HG02973 (cell line): ENCODE results near the gene SORT1.

Source experiments
- ATAC-seq: cut with Tn5 transposase; IDR thresholded peaks from one replicate; pipeline ENCODE4 v1.9.1; 2021; ENCODE audit warnings: moderate library complexity; ENCODE audit not compliant: unreplicated experiment

SORT1 gene

DNA sequence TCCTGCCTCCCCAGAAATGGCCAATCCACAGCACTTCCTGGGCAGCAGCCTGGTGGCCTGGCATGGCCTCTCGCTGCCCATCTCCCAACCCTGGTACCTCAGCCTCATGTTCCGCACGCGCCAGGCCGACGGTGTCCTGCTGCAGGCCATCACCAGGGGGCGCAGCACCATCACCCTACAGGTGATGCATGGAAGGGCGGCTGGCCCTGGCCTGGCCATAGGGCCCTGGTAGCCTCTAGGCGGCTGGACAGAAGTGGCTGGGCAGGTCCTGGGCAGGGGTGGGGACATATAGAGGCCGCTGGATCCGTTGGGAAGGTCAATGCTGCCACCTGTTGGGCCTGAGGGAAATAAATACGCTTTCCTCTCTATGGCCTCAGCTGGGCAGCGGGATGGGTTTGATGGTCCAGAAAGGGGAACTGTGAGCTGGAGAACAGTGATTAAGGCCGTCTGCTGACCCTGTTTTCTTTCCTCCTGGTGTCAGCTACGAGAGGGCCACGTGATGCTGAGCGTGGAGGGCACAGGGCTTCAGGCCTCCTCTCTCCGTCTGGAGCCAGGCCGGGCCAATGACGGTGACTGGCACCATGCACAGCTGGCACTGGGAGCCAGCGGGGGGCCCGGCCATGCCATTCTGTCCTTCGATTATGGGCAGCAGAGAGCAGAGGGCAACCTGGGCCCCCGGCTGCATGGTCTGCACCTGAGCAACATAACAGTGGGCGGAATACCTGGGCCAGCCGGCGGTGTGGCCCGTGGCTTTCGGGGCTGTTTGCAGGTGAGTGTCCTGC lies 133.9 kb downstream of the SORT1 start:
- ATAC-seq = peak; percentile 48

GRCh38 chr1:109263234-109263596 lies 134.5 kb downstream of the SORT1 start:
- no peak for ATAC-seq

DNA sequence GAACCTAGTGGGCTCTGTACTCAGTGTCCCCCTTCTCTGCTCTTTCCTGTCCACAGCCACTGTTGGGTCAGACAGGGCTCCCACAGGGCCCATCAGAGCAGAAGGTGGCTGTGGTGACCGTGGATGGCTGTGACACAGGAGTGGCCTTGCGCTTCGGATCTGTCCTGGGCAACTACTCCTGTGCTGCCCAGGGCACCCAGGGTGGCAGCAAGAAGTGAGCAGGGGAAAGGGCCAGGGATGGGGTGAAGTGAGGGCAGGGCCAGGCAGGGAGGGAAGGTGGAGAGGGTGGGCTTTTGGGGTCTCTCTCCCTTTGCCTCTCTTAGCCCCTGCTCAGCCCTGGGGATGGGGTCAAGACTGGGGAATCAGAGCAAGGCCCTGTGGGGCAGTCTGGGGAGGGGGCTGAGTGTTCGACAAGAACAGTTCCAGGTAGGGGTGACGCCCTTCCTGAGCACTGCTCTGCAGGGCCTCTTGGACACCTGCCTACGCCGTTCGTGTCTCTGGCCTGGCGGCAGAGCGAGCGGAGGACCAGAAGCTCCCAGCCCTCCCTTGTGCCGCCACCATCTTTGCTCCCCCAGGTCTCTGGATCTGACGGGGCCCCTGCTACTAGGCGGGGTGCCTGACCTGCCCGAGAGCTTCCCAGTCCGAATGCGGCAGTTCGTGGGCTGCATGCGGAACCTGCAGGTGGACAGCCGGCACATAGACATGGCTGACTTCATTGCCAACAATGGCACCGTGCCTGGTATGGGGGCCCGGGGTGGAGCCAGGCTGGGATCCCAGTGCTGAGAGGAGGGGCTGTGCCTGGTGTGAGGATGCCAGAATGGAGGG lies 135.3 kb downstream of the SORT1 start:
- ATAC-seq = no peak

- ATAC-seq = no peak
Observed at GRCh38 chr1:109261578-109261977, 136.1 kb downstream of the SORT1 start.

GRCh38 chr1:109261006-109261405 lies 136.7 kb downstream of the SORT1 start:
- ATAC-seq = no peak

DNA sequence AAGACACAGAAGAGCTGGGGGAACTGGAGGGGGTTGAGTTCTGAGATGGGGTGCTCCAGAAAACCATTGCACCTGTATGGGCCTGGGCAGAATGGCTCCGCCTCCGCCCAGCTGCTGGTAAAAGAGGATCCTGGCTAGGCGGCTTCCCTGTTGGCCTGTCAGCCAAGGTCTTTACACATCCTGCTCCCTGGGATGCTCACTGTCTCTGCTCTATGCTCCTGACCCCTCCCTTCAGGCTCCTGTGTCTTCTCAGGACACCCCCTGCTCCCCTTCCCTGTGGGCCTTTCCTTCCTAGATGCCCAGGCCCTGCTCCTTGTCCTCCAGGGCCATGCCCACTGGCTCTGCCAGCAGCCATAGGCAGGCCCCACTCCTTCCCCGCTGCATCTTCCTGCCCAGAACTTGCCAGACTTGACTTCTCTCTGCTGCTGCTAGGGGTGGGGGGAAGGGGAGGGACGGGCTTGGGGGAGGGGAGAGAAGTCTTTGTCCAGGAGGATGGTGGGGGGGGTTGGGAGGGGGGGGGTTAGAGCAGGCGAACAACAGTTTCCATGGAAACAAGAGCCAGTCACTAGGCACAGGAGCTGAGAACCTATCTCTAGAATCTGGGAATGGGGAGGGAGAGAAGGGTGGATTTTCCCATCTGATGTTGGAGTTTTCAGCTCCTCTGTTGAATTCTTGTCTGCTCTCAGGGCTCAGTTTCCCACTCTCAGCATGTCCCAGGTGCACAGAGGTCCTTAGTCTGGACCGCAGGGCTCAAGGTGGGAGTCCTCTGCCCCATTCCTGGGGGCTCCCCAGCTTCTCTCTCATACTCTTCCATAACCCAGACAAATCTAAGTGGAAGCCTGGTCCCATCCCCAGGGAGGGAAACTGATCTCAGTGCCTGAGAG lies 137.8 kb downstream of the SORT1 start:
- ATAC-seq = no peak
